ENCODE results near the gene SYNM.

The SYNM gene

GRCh38 chr15:99125061-99125891 is 20.4 kb downstream of the SYNM start:
- Histone ChIP-seq H3K9ac (ENCODE audit: low read length) (no peak overlapping the region), H4K20me1 (ENCODE audit: insufficient read depth, low read length) (no peaks in the 10 kb centered on the region), H3K27me3 (ENCODE audit: low read depth, low read length) (peaks cover 73% of the 10 kb centered on the region), H3K4me2 (ENCODE audit: low read length) (no peak overlapping the region), H2AFZ (ENCODE audit: low read depth, low read length) (no peak overlapping the region), H3K4me3 (ENCODE audit: low read length) (no peak overlapping the region), H3K4me1 (ENCODE audit: low read length) (peaks cover 18% of the 10 kb centered on the region), H3K9me3 (ENCODE audit: insufficient read depth, low read length) (no peaks in the 10 kb centered on the region), H3K27ac (ENCODE audit: low read length) (no peak overlapping the region), H3K79me2 (ENCODE audit: low read length) (no peaks in the 10 kb centered on the region), H3K36me3 (replicated peaks; ENCODE audit: low read depth, low read length) (no peaks in the 10 kb centered on the region)
- no peak for TF ChIP-seq CTCF (IDR thresholded peaks at IDR 0.05; ENCODE audit: low read depth, low read length)
- TF ChIP-seq EZH2phosphoT487 (IDR thresholded peaks at IDR 0.05; ENCODE audit: low read depth) = no peak

GRCh38 chr15:99126131-99126588 is 21.3 kb downstream of the SYNM start:
- H3K9ac ChIP-seq (ENCODE audit: low read length) = no peak overlapping the region

GRCh38 chr15:99126930-99127329 is 22.1 kb downstream of the SYNM start:
- Histone ChIP-seq H3K27ac (ENCODE audit: low read length) (no peak overlapping the region), H3K9me3 (ENCODE audit: insufficient read depth, low read length) (no peaks in the 10 kb centered on the region), H3K79me2 (ENCODE audit: low read length) (no peaks in the 10 kb centered on the region), H3K9ac (ENCODE audit: low read length) (no peak overlapping the region), H3K4me3 (ENCODE audit: low read length) (no peak overlapping the region), H3K4me1 (ENCODE audit: low read length) (peaks cover 23% of the 10 kb centered on the region), H2AFZ (ENCODE audit: low read depth, low read length) (no peak overlapping the region), H3K4me2 (ENCODE audit: low read length) (no peak overlapping the region), H3K36me3 (replicated peaks; ENCODE audit: low read depth, low read length) (no peaks in the 10 kb centered on the region), H3K27me3 (ENCODE audit: low read depth, low read length) (peaks cover 82% of the 10 kb centered on the region), H4K20me1 (ENCODE audit: insufficient read depth, low read length) (no peaks in the 10 kb centered on the region)
- no peak for TF ChIP-seq EZH2phosphoT487 (IDR thresholded peaks at IDR 0.05; ENCODE audit: low read depth)
- TF ChIP-seq CTCF (IDR thresholded peaks at IDR 0.05; ENCODE audit: low read depth, low read length) = no peak

More at GRCh38 chr15:99126131-99126588, 21.3 kb downstream of the SYNM start:
- H3K36me3 ChIP-seq (replicated peaks; ENCODE audit: low read depth, low read length) = no peaks in the 10 kb centered on the region
- H3K4me3 ChIP-seq (ENCODE audit: low read length) = no peak overlapping the region
- no peak overlapping the region for H3K4me2 ChIP-seq (ENCODE audit: low read length)
- no peak overlapping the region for H2AFZ ChIP-seq (ENCODE audit: low read depth, low read length)
- peaks cover 23% of the 10 kb centered on the region for H3K4me1 ChIP-seq (ENCODE audit: low read length)
- H4K20me1 ChIP-seq (ENCODE audit: insufficient read depth, low read length) = no peaks in the 10 kb centered on the region
- no peaks in the 10 kb centered on the region for H3K79me2 ChIP-seq (ENCODE audit: low read length)
- TF ChIP-seq EZH2phosphoT487 (IDR thresholded peaks at IDR 0.05; ENCODE audit: low read depth) (no peak), CTCF (IDR thresholded peaks at IDR 0.05; ENCODE audit: low read depth, low read length) (no peak)
- no peak overlapping the region for H3K27ac ChIP-seq (ENCODE audit: low read length)
- H3K9me3 ChIP-seq (ENCODE audit: insufficient read depth, low read length) = no peaks in the 10 kb centered on the region
- H3K27me3 ChIP-seq (ENCODE audit: low read depth, low read length) = peaks cover 77% of the 10 kb centered on the region

GRCh38 chr15:99127773-99128172 is 22.9 kb downstream of the SYNM start:
- H3K4me3 ChIP-seq (ENCODE audit: low read length) = no peak overlapping the region
- no peaks in the 10 kb centered on the region for H4K20me1 ChIP-seq (ENCODE audit: insufficient read depth, low read length)
- H3K27me3 ChIP-seq (ENCODE audit: low read depth, low read length) = peaks cover 86% of the 10 kb centered on the region
- no peaks in the 10 kb centered on the region for H3K79me2 ChIP-seq (ENCODE audit: low read length)
- no peak overlapping the region for H3K9ac ChIP-seq (ENCODE audit: low read length)
- no peaks in the 10 kb centered on the region for H3K36me3 ChIP-seq (replicated peaks; ENCODE audit: low read depth, low read length)
- H3K4me2 ChIP-seq (ENCODE audit: low read length) = no peak overlapping the region
- H3K4me1 ChIP-seq (ENCODE audit: low read length) = peaks cover 23% of the 10 kb centered on the region
- no peak overlapping the region for H2AFZ ChIP-seq (ENCODE audit: low read depth, low read length)
- H3K27ac ChIP-seq (ENCODE audit: low read length) = no peak overlapping the region
- H3K9me3 ChIP-seq (ENCODE audit: insufficient read depth, low read length) = no peaks in the 10 kb centered on the region
- TF ChIP-seq EZH2phosphoT487 (IDR thresholded peaks at IDR 0.05; ENCODE audit: low read depth) (no peak), CTCF (IDR thresholded peaks at IDR 0.05; ENCODE audit: low read depth, low read length) (no peak)
